T47D (cell line): ENCODE measurements around the gene AQR.

Experiments
- DNase-seq, 2 experiments: peaks; one replicate each; pipeline versions ENCODE4 v3.0.0 to v3.0.0-alpha.2; 2011 to 2012; ENCODE audit warnings: low read depth in 1 of 2, low spot score in 1 of 2
- JUND ChIP-seq: IDR thresholded peaks from 2 replicates; pipeline ENCODE4 v1.6.1; 2012; ENCODE audit warnings: low read depth
- in situ Hi-C: cut with HindIII; loops from 2 replicates; pipeline ENCODE4 v1.10.0; 2016; ENCODE audit warnings: low sequenced_read_pairs, low pct_unique_long_range_greater_than_20kb

Gene AQR

DNA sequence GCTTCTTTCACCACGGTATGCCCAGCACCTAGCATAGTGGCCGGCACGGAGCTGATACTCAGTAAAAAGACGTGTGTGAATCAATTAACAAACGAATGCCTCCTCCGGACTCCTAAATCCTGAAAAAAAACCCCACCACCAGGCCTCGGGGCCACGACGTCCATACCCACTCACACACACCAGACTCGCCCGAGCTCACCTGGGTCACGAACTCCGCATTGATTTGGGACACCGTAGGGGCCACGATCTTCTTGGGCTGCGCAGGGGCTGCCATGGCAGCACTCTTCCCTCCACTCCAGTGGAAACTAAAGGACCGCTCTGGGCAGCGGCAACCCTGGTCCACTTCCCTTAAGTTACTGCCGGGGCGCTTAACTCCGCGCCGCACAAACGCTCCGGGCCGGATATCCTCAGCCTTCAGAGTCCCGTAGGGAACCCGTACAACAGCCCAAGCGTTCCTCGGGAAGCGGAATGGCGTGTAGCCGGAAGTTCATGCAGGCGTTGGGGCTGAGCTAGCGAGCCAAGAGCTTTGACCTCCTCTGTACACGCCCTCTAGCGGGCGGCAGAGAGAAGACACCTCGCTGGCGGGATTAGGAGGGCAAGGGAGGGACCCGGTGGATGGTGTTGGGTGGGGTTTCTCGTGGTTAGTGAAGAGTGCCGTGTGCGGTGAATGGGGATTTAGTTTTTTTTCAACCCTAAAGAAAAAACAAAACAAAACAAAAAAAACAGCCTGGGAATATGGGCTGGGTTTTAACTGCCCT is at the start of gene AQR:
AQR (minus strand) TSS at position 403 of the 758 bp plus-strand sequence; CDS start at position 274, 129 bp downstream.
- TF ChIP-seq JUND, result no peak
- in situ Hi-C loops, result no loop called here
- DNase-seq, result peak; percentile 78 to 98

DNA sequence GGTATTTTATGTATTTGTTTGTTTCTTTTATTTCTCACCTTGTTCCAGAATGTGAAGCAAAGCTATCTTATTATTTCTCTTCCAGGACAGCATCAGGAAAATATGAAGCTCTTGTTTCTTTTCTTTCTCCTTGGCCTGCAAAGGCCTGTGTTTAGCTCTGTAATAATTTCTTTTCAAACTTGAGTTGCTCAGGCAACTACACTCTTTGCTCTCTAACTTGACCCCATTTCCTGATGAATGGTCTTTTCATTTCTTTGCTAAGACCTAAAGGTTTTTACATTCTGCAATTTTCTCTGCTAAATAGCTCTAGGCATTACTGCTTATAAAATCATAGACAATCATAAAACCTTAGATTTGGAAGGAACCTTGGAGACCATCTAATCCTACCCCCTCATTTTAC is 44.7 kb upstream of the AQR start:
- in situ Hi-C loops, result no loop called here
- DNase-seq, result no peak
- TF ChIP-seq JUND, result no peak

DNA sequence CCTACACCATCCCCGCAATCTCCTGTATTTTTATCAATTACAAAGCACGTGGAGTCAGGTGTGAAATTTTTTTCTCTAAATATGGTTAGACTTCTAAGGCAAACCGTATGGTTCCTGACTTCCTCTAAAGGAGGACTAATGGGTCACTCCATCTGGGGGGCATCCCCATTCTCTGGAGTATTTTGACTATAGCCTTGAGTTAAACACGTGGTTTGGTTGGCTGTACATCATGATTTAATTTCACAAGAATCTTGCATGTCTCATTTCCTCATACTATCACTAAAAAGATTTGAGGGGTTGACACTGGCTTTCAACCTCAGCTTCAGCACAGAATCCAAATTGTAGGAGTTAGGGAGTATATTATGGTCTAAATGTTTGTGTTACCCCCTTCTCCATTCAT is 43.8 kb upstream of the AQR start:
- TF ChIP-seq JUND, result no peak
- in situ Hi-C loops, result no loop called here
- no peak for DNase-seq

DNA sequence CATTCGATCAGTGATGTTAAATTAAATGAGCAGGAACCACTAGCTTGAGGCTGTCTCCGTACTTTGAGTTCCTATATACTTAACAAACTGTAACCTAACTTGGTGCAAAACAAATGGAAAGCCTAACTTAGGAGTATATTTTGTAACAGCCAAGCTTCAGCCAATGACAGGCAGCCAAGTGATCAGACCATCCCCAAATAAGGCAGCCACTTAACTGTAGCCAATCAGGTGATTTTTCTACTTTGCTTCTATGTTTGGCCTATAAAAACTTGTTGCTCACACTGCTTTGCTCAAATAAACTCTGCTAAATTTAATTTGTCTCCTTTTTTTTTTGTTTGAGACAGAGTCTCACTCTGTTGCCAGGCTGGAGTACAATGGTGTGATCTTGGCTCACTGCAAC is 37.9 kb upstream of the AQR start:
- no peak for TF ChIP-seq JUND
- in situ Hi-C loops, result no loop called here
- DNase-seq, result no peak

DNA sequence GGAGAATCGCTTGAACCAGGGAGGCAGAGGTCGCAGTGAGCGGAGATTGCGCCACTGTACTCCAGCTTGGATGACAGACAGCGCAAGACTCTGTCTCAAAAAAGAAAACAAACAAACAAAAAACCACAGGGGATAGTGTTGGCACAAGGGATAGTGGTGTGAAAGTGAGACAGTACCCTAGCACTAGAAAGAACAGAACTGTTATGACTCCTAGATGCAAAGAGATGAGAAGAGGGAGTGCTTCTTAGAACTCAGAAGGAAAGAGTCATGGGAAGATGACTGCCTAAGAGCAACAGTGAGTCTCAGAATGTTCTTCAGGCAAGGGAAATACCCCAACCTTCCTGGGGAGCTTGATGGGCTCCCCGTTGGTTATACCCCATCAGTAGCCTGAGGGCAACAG is 36.4 kb upstream of the AQR start:
- TF ChIP-seq JUND, result no peak
- DNase-seq, result no peak
- in situ Hi-C loops, result no loop called here

DNA sequence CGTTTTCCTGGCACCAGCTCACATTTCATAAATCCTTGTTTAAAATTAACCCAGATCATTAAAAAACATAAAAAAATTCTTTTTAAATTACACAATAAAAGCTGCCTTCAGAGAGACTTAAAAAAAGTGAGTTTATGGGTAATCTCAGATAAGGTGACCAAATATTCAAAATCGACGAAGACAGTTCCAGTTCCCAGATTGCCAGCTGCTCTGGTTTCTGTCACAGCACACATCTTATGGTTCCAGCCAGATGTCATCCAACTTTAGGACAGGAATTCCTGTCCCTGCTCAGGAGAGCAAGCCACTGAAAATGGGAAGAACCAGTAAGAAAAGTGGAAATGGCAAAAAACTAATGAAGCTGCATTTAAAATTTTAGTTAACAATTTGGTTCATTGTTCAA is 34.4 kb upstream of the AQR start:
- in situ Hi-C loops, result no loop called here

DNA sequence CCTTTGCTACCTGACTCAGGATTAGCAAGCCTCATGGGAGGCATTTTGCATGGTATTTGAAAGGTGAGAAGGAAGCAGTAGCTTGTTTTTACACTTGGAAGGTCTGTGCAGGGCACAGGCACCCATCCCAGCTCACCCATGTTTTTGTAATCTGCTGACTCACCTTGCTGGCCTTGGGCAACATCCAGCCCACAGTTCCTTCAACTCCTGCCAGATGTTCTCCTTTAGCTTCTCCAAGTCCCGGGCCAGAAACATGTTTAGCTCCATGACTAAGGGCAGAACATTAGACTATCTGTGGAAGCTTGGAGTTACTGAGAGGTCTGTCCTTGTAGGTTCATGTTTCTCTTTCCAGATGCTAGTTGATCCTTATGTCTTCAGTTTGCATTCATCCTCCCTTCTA is 31.0 kb upstream of the AQR start:
- in situ Hi-C loops, result no loop called here
- DNase-seq, result no peak

More for the DNA sequence above, 34.4 kb upstream of the AQR start:
- no peak for DNase-seq
- TF ChIP-seq JUND, result no peak

DNA sequence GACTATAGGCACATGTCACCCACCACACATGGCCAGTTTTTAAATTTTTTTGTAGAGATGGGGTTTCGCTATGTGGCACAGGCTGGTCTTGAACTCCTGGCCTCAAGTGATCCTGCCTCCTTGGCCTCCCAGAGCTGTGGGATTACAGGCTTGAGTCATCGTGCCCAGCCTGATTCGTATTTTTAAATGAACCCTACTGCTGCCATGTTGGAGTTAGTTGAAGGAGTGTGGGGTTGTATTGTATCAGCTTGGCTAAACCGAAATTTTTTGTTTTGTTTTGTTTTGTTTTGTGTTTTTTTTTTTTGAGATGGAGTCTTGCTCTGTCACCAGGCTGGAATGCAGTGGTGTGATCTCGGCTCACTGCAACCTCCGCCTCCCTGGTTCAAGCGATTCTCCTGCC is 30.4 kb upstream of the AQR start:
- DNase-seq, result no peak
- TF ChIP-seq JUND, result no peak
- in situ Hi-C loops, result no loop called here

More for the DNA sequence above, 31.0 kb upstream of the AQR start:
- TF ChIP-seq JUND, result no peak

DNA sequence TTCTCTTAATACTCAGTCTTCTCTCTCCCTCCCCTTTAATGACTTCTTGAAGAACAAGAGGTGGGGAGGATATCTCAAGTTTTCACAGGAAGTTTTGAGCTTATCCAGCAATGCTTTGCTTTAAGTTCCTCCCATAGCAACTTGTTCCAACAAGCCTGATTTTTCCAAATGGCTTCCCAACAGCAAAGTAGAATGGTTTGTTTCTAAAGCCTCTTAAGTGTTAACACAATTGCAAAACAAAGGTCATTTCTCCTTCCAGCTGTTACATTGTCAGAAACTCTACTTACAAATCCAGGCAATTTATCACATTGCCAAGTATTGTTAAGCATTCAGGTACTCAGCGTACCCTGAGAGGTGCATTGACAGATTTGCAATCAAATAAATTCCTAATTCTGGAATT is 25.4 kb upstream of the AQR start:
- in situ Hi-C loops, result no loop called here
- TF ChIP-seq JUND, result no peak
- no peak for DNase-seq

DNA sequence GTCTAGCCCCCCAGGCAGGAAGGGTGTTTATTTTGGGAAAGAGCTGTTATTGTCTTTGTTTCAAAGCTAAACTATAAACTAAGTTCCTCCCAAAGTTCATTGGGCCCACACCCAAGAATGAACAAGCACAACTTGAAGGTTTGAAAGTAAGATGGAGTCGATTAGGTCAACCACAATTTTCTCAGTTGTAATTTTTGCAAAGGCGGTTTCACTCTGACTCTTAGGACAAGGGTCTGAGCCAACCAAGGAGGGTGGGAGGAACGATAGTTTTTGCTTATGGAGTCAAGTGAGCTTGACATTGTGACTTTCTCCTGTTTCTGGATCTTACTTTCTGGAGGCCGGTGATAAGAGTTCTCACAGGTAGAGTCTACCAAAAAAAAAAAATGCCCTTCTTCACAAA is 24.3 kb upstream of the AQR start:
- TF ChIP-seq JUND, result no peak
- DNase-seq, result no peak
- in situ Hi-C loops, result no loop called here

DNA sequence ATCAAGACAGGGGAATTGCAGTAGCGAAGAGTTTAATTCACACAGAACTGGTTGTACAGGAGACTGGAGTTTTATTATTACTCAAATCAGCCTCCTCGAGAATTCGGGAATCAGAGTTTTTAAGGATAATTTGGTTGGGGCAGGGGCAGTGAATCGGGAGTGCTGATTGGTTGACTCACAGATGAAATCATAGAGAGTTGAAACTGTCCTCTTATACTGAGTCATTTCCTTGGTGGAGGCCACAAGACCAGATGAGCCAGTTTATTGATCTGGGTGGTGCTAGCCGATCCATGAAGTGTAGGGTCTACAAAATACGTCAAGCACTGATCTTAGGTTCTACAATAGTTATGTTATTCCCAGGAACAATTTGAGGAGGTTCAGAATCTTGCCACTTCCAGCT is 23.9 kb upstream of the AQR start:
- no peak for TF ChIP-seq JUND
- DNase-seq, result no peak
- in situ Hi-C loops, result no loop called here

DNA sequence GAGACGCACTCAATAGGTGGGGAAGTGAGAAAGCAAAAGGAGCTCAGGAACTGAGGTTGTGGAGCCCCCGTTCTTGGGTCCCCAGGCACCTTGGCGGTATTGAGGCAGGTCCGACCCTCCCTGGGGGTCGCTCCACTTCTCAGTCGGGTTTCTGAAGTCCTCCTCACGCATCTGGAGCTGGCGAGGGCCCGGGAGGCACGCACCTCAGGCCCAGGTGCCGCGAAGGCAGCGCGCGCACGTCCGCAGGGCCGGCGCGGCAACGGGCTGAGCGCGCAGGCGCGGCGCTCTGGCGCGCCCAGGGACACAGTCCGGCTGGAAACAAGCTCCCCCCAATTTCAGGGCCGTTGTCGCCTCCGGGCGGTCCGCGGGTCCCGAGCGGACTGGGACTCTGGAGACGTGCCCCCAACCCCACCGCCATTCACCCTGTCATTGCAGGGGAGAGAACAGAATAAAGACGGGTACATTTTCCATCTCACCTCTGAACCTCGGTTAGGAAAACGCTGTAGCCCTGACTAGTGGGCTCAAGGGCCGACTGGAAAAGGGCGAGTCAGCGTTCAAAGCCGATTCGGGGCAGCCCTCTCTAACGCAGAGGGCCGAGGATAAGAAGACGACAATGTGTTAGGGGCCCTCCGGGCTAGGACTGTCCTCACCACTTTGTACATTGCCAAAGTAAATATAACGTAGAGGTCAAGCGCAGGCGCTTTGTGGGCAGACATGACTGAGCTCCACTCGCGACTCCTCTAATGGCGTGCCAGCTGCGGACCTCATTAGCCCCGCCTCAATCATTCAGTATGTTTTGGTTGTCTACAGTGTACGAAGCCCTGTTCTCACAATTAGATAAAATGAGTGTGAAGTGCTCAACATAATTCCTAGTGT is 18.7 kb upstream of the AQR start, which contains the start of gene ZNF770:
ZNF770 (minus strand) TSS at position 261 of the 876 bp plus-strand sequence. CDS start 4,853 bp downstream, outside the sequence.
- DNase-seq, result peak; percentile 52 to 83
- in situ Hi-C loops, result no loop called here
- TF ChIP-seq JUND, result no peak

DNA sequence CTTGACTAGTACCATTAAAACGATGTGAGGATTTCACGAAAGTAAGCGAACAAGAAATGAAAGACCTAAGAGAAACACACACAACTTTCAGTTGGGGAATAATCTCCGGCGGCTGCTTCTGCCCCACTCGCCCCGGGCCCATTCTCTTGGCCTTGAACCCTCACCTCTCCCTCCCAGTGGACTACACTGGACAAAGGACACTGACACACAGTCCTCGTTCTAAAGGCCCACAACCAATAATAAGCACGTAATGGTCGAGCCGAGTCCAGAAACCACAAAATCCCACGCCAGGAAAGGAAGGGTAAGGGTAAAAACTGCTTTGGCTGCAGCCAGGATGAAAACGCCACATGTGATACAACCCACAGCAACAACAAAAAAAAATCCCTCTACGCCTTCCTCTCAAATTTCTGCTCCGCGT is 18.1 kb upstream of the AQR start:
- DNase-seq, result no peak
- TF ChIP-seq JUND, result no peak
- in situ Hi-C loops, result no loop called here
